Measurements from ENCODE around the gene OR51M1.
"Not testable (repeated sequence)": the region's sequence is repeated elsewhere in the genome, so short reads cannot be mapped to it uniquely, and the experiment has no call there.

The OR51M1 gene

GRCh38 chr11:5349550-5349949, 34.1 kb upstream of the OR51M1 start:
- Histone ChIP-seq H3K4me1 (ENCODE audit: low read length) (peaks cover 8% of the 10 kb centered on the region), H3K36me3 (replicated peaks; ENCODE audit: low read depth, low read length) (no peaks in the 10 kb centered on the region), H3K4me3 (ENCODE audit: low read length) (no peak overlapping the region), H3K9me3 (ENCODE audit: insufficient read depth, low read length) (no peaks in the 10 kb centered on the region), H2AFZ (ENCODE audit: low read depth, low read length) (no peak overlapping the region), H4K20me1 (ENCODE audit: insufficient read depth, low read length) (no peaks in the 10 kb centered on the region), H3K9ac (ENCODE audit: low read length) (no peak overlapping the region), H3K27ac (ENCODE audit: low read length) (no peak overlapping the region), H3K4me2 (ENCODE audit: low read length) (no peak overlapping the region), H3K79me2 (ENCODE audit: low read length) (no peaks in the 10 kb centered on the region), H3K27me3 (ENCODE audit: low read depth, low read length) (no peaks in the 10 kb centered on the region)
- no peak for TF ChIP-seq EZH2phosphoT487 (IDR thresholded peaks at IDR 0.05; ENCODE audit: low read depth)
- no peak for TF ChIP-seq CTCF (IDR thresholded peaks at IDR 0.05; ENCODE audit: low read depth, low read length)

GRCh38 chr11:5351208-5351607, 32.4 kb upstream of the OR51M1 start, which contains the start of gene OR51B6:
TSS of gene OR51B6 (plus strand) at chr11:5351508. CDS start at chr11:5351508, 0 bp downstream.
- H4K20me1 ChIP-seq (ENCODE audit: insufficient read depth, low read length): no peaks in the 10 kb centered on the region
- H3K4me2 ChIP-seq (ENCODE audit: low read length): no peak within 1 kb of the TSS
- no peak within 1 kb of the TSS for H3K27ac ChIP-seq (ENCODE audit: low read length)
- no peak within 1 kb of the TSS for H3K4me3 ChIP-seq (ENCODE audit: low read length)
- H3K9ac ChIP-seq (ENCODE audit: low read length): no peak within 1 kb of the TSS
- no peaks in the 10 kb centered on the region for H3K9me3 ChIP-seq (ENCODE audit: insufficient read depth, low read length)
- H2AFZ ChIP-seq (ENCODE audit: low read depth, low read length): no peak within 1 kb of the TSS
- no peaks in the 10 kb centered on the region for H3K4me1 ChIP-seq (ENCODE audit: low read length)
- no peaks in the 10 kb centered on the region for H3K79me2 ChIP-seq (ENCODE audit: low read length)
- TF ChIP-seq CTCF (IDR thresholded peaks at IDR 0.05; ENCODE audit: low read depth, low read length): no peak
- TF ChIP-seq EZH2phosphoT487 (IDR thresholded peaks at IDR 0.05; ENCODE audit: low read depth): no peak
- no peaks in the 10 kb centered on the region for H3K27me3 ChIP-seq (ENCODE audit: low read depth, low read length)
- no peaks in the 10 kb centered on the region for H3K36me3 ChIP-seq (replicated peaks; ENCODE audit: low read depth, low read length)

GRCh38 chr11:5356031-5356430, 27.6 kb upstream of the OR51M1 start:
- H3K79me2 ChIP-seq (ENCODE audit: low read length): not testable (repeated sequence)

GRCh38 chr11:5362017-5362625, 21.5 kb upstream of the OR51M1 start:
- Histone ChIP-seq H4K20me1 (ENCODE audit: insufficient read depth, low read length) (no peaks in the 10 kb centered on the region), H3K27ac (ENCODE audit: low read length) (no peak overlapping the region), H3K27me3 (ENCODE audit: low read depth, low read length) (no peaks in the 10 kb centered on the region), H2AFZ (ENCODE audit: low read depth, low read length) (no peak overlapping the region), H3K79me2 (ENCODE audit: low read length) (no peaks in the 10 kb centered on the region), H3K4me1 (ENCODE audit: low read length) (peaks cover 4% of the 10 kb centered on the region; the same call in 1 of the 2 replicates), H3K4me3 (ENCODE audit: low read length) (no peak overlapping the region), H3K36me3 (replicated peaks; ENCODE audit: low read depth, low read length) (no peaks in the 10 kb centered on the region), H3K4me2 (ENCODE audit: low read length) (no peak overlapping the region), H3K9me3 (ENCODE audit: insufficient read depth, low read length) (no peaks in the 10 kb centered on the region), H3K9ac (ENCODE audit: low read length) (no peak overlapping the region)
- TF ChIP-seq CTCF (IDR thresholded peaks at IDR 0.05; ENCODE audit: low read depth, low read length) (no peak), EZH2phosphoT487 (IDR thresholded peaks at IDR 0.05; ENCODE audit: low read depth) (no peak)

More at GRCh38 chr11:5356031-5356430, 27.6 kb upstream of the OR51M1 start:
- not testable (repeated sequence) for H3K27ac ChIP-seq (ENCODE audit: low read length); H4K20me1 ChIP-seq (ENCODE audit: insufficient read depth, low read length); H3K9ac ChIP-seq (ENCODE audit: low read length); H2AFZ ChIP-seq (ENCODE audit: low read depth, low read length); H3K9me3 ChIP-seq (ENCODE audit: insufficient read depth, low read length); H3K4me1 ChIP-seq (ENCODE audit: low read length); H3K4me2 ChIP-seq (ENCODE audit: low read length); H3K4me3 ChIP-seq (ENCODE audit: low read length); H3K36me3 ChIP-seq (replicated peaks; ENCODE audit: low read depth, low read length); H3K27me3 ChIP-seq (ENCODE audit: low read depth, low read length)
